Measurements from ENCODE around the gene SLC5A6. TPM values are rescaled to one million over a fixed set of nuclear protein-coding genes. Genes with fewer than 3 reads are reported as not detected.

Gene SLC5A6
- total and polyA plus RNA-seq, 2 of the 8 experiments (the other 6 are each of a cell fraction or from before 2014, with no cell fraction given), result 118 to 183 TPM

DNA sequence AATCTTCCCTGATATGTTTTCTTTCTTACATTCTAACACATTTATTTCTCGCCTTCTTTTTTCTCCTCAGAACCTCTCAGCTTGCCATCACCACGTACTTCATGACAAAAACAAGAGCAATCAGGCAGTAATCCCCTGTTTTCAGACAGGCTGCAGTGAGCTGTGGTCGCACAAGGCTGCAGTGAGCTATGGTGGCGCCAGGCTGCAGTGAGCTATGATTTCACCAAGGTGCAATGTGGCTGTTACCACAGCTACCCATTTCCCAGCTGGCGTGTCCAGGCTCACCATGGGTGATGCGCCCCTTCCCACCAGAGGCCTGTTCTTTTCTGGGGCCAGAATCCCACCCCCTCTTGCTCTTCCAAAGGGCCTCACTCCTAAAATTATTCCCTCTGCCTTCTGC is 37.4 kb downstream of the SLC5A6 start:
- no peaks in the 10 kb centered on the region; the same call in 1 of the 2 replicates for H3K79me1 ChIP-seq (ENCODE audit: low read depth, low read length)
- H2BK20ac ChIP-seq (ENCODE audit: low read length), result no peak overlapping the region
- H3K23me2 ChIP-seq (ENCODE audit: low read depth, low read length), result no peaks in the 10 kb centered on the region; the same call in 1 of the 2 replicates
- H2AK5ac ChIP-seq (ENCODE audit: low read depth, low read length), result no peak overlapping the region
- no peak overlapping the region for H2BK120ac ChIP-seq (replicated peaks; ENCODE audit: low read depth, low read length)
- DNase-seq (ENCODE audit: low read depth in 1 of 2, low spot score in 2 of 2) (no peak), FAIRE-seq (no peak)
- H2BK12ac ChIP-seq (ENCODE audit: low read depth, low read length), result no peak overlapping the region
- H3K79me2 ChIP-seq (ENCODE audit: control insufficient read depth in 1 of 2, insufficient read depth in 2 of 2, low read length in 2 of 2), result no peaks in the 10 kb centered on the region
- no peak overlapping the region for H3K56ac ChIP-seq (replicated peaks; ENCODE audit: insufficient read length, low read depth, low read length)
- no peak overlapping the region for H2BK5ac ChIP-seq (ENCODE audit: low read depth, low read length)
- H3K14ac ChIP-seq (ENCODE audit: insufficient read length), result no peak overlapping the region
- WGBS, 2 experiments (ENCODE audit: extremely low coverage in 1 of 2, insufficient coverage in 1 of 2, insufficient read length in 1 of 2, insufficient replicate concordance in 2 of 2, low coverage in 1 of 2, low lambda C conversion rate in 2 of 2, missing lambda C conversion rate in 1 of 2), result 73 to 100% methylated on average over 1 to 6 of the region's 6 CpGs
- H3K27ac ChIP-seq (ENCODE audit: low read depth, low read length), result no peak overlapping the region
- no peak overlapping the region for H3K23ac ChIP-seq (ENCODE audit: insufficient read length)
- no peaks in the 10 kb centered on the region for H4K20me1 ChIP-seq (replicated peaks in 1 of 2; ENCODE audit: control insufficient read depth in 1 of 2, insufficient read depth in 2 of 2, low read length in 2 of 2)
- H3K4ac ChIP-seq (replicated peaks; ENCODE audit: insufficient read length, low read depth, low read length), result no peak overlapping the region
- TF ChIP-seq POLR2A (IDR thresholded peaks at IDR 0.05; ENCODE audit: control extremely low read depth in 1 of 2, low read depth in 2 of 2, low read length in 2 of 2), result no peak
- no peak for TF ChIP-seq CBX8 (IDR thresholded peaks at IDR 0.05; ENCODE audit: borderline replicate concordance, low read depth, low read length)
- no peak for TF ChIP-seq POU5F1 (IDR thresholded peaks at IDR 0.05; ENCODE audit: low read depth, low read length)
- TF ChIP-seq CHD1 (IDR thresholded peaks at IDR 0.05; ENCODE audit: low read depth, low read length), result no peak
- TF ChIP-seq TBP (IDR thresholded peaks at IDR 0.05; ENCODE audit: low read depth, low read length), result no peak
- no peak for TF ChIP-seq SAP30 (IDR thresholded peaks at IDR 0.05; ENCODE audit: insufficient read depth, insufficient replicate concordance, low read length)
- no peak for TF ChIP-seq SIX5 (IDR thresholded peaks at IDR 0.05; ENCODE audit: low read depth, low read length)
- H3K4me2 ChIP-seq (ENCODE audit: insufficient read depth in 1 of 2, low read depth in 2 of 2, low read length in 2 of 2), result no peak overlapping the region
- CTCF ChIA-PET (ENCODE audit: partially characterized antibody), result interaction anchor here (0.9 to 5.0 kb wide), 8 partner anchors 10 to 108 kb away, joined by 3 to 26 read pairs (median 4); partner anchors contain the start of genes ABHD1, PREB and TRIM54
- no peak overlapping the region for H2BK15ac ChIP-seq (ENCODE audit: low read length)
- no peaks in the 10 kb centered on the region for H3K9me3 ChIP-seq (ENCODE audit: insufficient read depth in 2 of 2, low read depth in 1 of 2, low read length in 1 of 2)
- POLR2A ChIA-PET (ENCODE audit: partially characterized antibody), result interaction anchor here (1.6 to 1.8 kb wide), 2 partner anchors 8 to 37 kb away, joined by 4 to 6 read pairs; partner anchors contain the start of genes ATRAID and SLC5A6
- no peaks in the 10 kb centered on the region for H3K36me3 ChIP-seq (ENCODE audit: control insufficient read depth in 2 of 4, insufficient read depth in 4 of 4, low read length in 3 of 4)
- no peak overlapping the region for H4K8ac ChIP-seq (ENCODE audit: extremely low read depth, insufficient read depth, low read length)
- no peak overlapping the region for H3K4me3 ChIP-seq (ENCODE audit: extremely low read depth in 1 of 4, insufficient read depth in 2 of 4, low read depth in 3 of 4, low read length in 4 of 4)
- no peaks in the 10 kb centered on the region for H3K4me1 ChIP-seq (replicated peaks in 1 of 4; ENCODE audit: control insufficient read depth in 3 of 4, insufficient read depth in 4 of 4, low read length in 3 of 4)
- no peak overlapping the region for H3K9ac ChIP-seq (replicated peaks in 1 of 4; ENCODE audit: extremely low read depth in 1 of 4, low read depth in 3 of 4, low read length in 3 of 4)
- no peak overlapping the region for H4K5ac ChIP-seq (ENCODE audit: insufficient read length, low read depth, low read length)
- H3K18ac ChIP-seq (ENCODE audit: extremely low read depth, low read length), result no peak overlapping the region
- no peak overlapping the region for H4K91ac ChIP-seq (replicated peaks; ENCODE audit: insufficient read length, low read length)
- H3K27me3 ChIP-seq (replicated peaks in 1 of 4; ENCODE audit: control insufficient read depth in 3 of 4, extremely low read depth in 1 of 4, insufficient read depth in 3 of 4, low read length in 3 of 4), result no peaks in the 10 kb centered on the region; a peak in 4 of 7 replicates
- H2AFZ ChIP-seq (ENCODE audit: low read length), result 0 out of 2 replicates have a peak overlapping the region, but pooled peaks have one; percentile 37
